Measurements from ENCODE around the gene RIT1. TPM values are rescaled to one million over a fixed set of nuclear protein-coding genes. Genes with fewer than 3 reads are reported as not detected.

The RIT1 gene
- total RNA-seq, 2 experiments from 2014 or later = 15.9 to 21.0 TPM

GRCh38 chr1:155893389-155894142 lies 17.6 kb downstream of the RIT1 start:
- peak overlapping the region; percentile 19; the same call in 1 of the 2 replicates for H3K4me2 ChIP-seq (ENCODE audit: low read length)
- H3K9me2 ChIP-seq (ENCODE audit: insufficient read depth, low read length) = no peaks in the 10 kb centered on the region
- peak overlapping the region; percentile 41 for H3K27ac ChIP-seq (ENCODE audit: low read depth, low read length, poor library complexity, severe bottlenecking)
- H3K4me1 ChIP-seq (ENCODE audit: insufficient read depth, low read length, poor library complexity, severe bottlenecking) = peaks cover 28% of the 10 kb centered on the region
- H3K9me3 ChIP-seq (ENCODE audit: low read length) = no peaks in the 10 kb centered on the region
- peaks cover 45% of the 10 kb centered on the region for H3K36me3 ChIP-seq (ENCODE audit: insufficient read depth, low read length)
- H3K4me3 ChIP-seq (ENCODE audit: low read depth, low read length, poor library complexity, severe bottlenecking) = no peak overlapping the region
- DNase-seq (ENCODE audit: low spot score) = peak; percentile 33
- no peaks in the 10 kb centered on the region for H4K20me1 ChIP-seq (ENCODE audit: insufficient read depth, low read length)
- no peaks in the 10 kb centered on the region; the same call in 1 of the 2 replicates for H3K79me2 ChIP-seq (ENCODE audit: insufficient read depth, low read depth, low read length)
- ChIA-PET POLR2A (interaction anchor here (0.9 to 3.8 kb wide), 3 partner anchors 10 to 29 kb away, joined by 3 to 17 read pairs (median 3); no protein-coding TSS in a partner anchor), CTCF (ENCODE audit: unreplicated experiment) (no interaction called here)
- no peak overlapping the region for H2AFZ ChIP-seq (ENCODE audit: low read length)
- TF ChIP-seq EZH2phosphoT487 (IDR thresholded peaks at IDR 0.05; ENCODE audit: borderline replicate concordance, low read depth, low read length) (no peak), CTCF (conservative IDR thresholded peaks at IDR 0.05; ENCODE audit: low read length) (no peak)
- intact Hi-C loops (cut with micrococcal nuclease; ENCODE audit: unreplicated experiment) = no loop called here
- TSS peak; percentile 17 for BruUV-seq (replicated peaks)

GRCh38 chr1:155892796-155893195 lies 18.4 kb downstream of the RIT1 start:
- Histone ChIP-seq H3K4me2 (ENCODE audit: low read length) (no peak overlapping the region), H3K9me3 (ENCODE audit: low read length) (no peaks in the 10 kb centered on the region), H3K4me3 (ENCODE audit: low read depth, low read length, poor library complexity, severe bottlenecking) (no peak overlapping the region), H3K36me3 (ENCODE audit: insufficient read depth, low read length) (peaks cover 45% of the 10 kb centered on the region), H3K4me1 (ENCODE audit: insufficient read depth, low read length, poor library complexity, severe bottlenecking) (peaks cover 25% of the 10 kb centered on the region), H2AFZ (ENCODE audit: low read length) (no peak overlapping the region), H4K20me1 (ENCODE audit: insufficient read depth, low read length) (no peaks in the 10 kb centered on the region), H3K9me2 (ENCODE audit: insufficient read depth, low read length) (no peaks in the 10 kb centered on the region), H3K79me2 (ENCODE audit: insufficient read depth, low read depth, low read length) (no peaks in the 10 kb centered on the region; the same call in 1 of the 2 replicates), H3K27ac (ENCODE audit: low read depth, low read length, poor library complexity, severe bottlenecking) (peak overlapping the region; percentile 41)
- ChIA-PET CTCF (ENCODE audit: unreplicated experiment) (no interaction called here), POLR2A (interaction anchor here (1.1 to 3.8 kb wide), 3 partner anchors 9 to 19 kb away, joined by 3 to 17 read pairs (median 3); no protein-coding TSS in a partner anchor)
- DNase-seq (ENCODE audit: low spot score) = no peak
- intact Hi-C loops (cut with micrococcal nuclease; ENCODE audit: unreplicated experiment) = no loop called here
- no TSS peak for BruUV-seq (replicated peaks)
- TF ChIP-seq EZH2phosphoT487 (IDR thresholded peaks at IDR 0.05; ENCODE audit: borderline replicate concordance, low read depth, low read length) (no peak), CTCF (conservative IDR thresholded peaks at IDR 0.05; ENCODE audit: low read length) (no peak)

GRCh38 chr1:155890251-155890650 lies 20.9 kb downstream of the RIT1 start:
- Histone ChIP-seq H3K79me2 (ENCODE audit: insufficient read depth, low read depth, low read length) (peaks cover 6% of the 10 kb centered on the region; the same call in 1 of the 2 replicates), H3K4me2 (ENCODE audit: low read length) (no peak overlapping the region), H4K20me1 (ENCODE audit: insufficient read depth, low read length) (no peaks in the 10 kb centered on the region), H3K4me3 (ENCODE audit: low read depth, low read length, poor library complexity, severe bottlenecking) (no peak overlapping the region), H3K9me2 (ENCODE audit: insufficient read depth, low read length) (no peaks in the 10 kb centered on the region), H3K4me1 (ENCODE audit: insufficient read depth, low read length, poor library complexity, severe bottlenecking) (peaks cover 47% of the 10 kb centered on the region), H2AFZ (ENCODE audit: low read length) (no peak overlapping the region), H3K27ac (ENCODE audit: low read depth, low read length, poor library complexity, severe bottlenecking) (no peak overlapping the region), H3K9me3 (ENCODE audit: low read length) (no peaks in the 10 kb centered on the region), H3K36me3 (ENCODE audit: insufficient read depth, low read length) (peaks cover 32% of the 10 kb centered on the region)
- no peak for DNase-seq (ENCODE audit: low spot score)
- BruUV-seq (replicated peaks) = no TSS peak
- no peak for TF ChIP-seq CTCF (conservative IDR thresholded peaks at IDR 0.05; ENCODE audit: low read length)
- no peak for TF ChIP-seq EZH2phosphoT487 (IDR thresholded peaks at IDR 0.05; ENCODE audit: borderline replicate concordance, low read depth, low read length)
- ChIA-PET CTCF (ENCODE audit: unreplicated experiment) (no interaction called here), POLR2A (no interaction called here)
- intact Hi-C loops (cut with micrococcal nuclease; ENCODE audit: unreplicated experiment) = no loop called here

All from OCI-LY7 (cell line).